UCSD-AML1 (cell line): ENCODE results near the gene SLC27A2.

Source experiments
- DNase-seq: peaks from one replicate; lab custom pipeline; 2025; ENCODE audit not compliant: unreplicated experiment; lab: John Stamatoyannopoulos, UW

The SLC27A2 gene

GRCh38 chr15:50234764-50235163 is 52.8 kb downstream of the SLC27A2 start:
- DNase-seq, result no peak

DNA sequence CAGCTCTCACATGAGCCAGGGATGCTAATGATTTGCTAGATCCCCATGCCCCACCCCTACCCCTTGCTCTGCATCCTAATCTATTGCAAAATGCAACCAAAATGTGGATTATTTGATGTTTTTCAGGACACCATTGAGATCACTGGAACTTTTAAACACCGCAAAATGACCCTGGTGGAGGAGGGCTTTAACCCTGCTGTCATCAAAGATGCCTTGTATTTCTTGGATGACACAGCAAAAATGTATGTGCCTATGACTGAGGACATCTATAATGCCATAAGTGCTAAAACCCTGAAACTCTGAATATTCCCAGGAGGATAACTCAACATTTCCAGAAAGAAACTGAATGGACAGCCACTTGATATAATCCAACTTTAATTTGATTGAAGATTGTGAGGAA is 53.8 kb downstream of the SLC27A2 start:
- DNase-seq, result no peak

DNA sequence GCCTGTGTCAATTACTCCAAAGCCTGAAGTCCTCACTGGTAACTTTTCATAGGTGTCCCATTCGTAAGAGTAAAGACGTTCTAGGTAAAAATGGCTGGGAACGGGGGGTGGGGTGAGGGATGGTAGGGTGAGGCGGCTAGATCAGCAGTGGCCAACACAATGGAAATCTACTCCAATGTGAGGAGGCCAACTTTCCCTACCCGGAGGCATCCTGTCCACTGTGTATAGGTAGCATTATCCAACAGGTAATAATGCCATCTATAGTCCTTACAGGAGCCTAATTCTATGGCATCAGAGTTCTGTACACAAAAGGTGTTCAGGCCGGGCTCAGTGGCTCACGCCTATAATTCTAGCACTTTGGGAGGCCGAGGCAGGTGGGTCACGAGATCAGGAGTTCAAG is 54.4 kb downstream of the SLC27A2 start:
- no peak for DNase-seq

GRCh38 chr15:50238255-50238654 is 56.3 kb downstream of the SLC27A2 start:
- no peak for DNase-seq

- DNase-seq, result no peak
Measured at GRCh38 chr15:50241684-50242450, 59.9 kb downstream of the SLC27A2 start.

DNA sequence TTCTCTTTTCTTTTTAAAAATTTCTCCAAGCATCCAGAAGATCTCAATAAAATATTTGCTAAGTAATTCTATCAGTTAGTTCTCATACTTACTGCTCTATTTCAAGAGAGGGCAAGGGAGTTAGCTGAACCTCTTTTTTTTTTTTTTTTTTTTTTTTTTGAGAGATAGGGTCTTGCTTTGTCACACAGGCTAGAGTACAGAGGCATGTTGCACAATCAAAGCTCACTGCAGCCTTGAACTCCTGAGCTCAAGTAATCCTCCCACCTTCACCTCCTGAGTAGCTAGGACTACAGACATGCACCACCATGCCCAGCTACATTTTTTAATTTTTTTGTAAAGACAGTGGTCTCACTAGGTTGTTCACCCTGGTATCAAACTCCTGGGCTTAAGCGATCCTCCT is 62.2 kb downstream of the SLC27A2 start:
- no peak for DNase-seq

GRCh38 chr15:50244959-50245624 is 63.1 kb downstream of the SLC27A2 start:
- DNase-seq, result no peak

DNA sequence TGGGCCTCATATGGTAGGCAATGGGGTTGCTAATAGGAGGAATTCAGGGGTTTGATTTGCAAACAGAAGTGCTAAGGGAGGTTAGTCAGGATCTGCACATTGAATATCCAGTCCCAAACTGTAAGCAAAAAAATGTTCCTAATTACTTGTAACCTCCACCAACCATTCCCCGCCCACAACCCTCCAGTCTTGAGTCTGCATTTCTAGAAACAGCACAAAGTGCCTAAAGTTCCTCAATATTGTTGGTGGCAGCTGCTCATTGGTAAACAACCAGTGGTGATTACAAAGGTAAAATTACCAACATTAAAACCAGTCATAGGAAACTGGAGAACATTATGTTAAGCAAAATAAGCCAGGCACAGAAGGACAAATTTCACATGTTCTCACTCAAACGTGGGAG is 64.6 kb downstream of the SLC27A2 start:
- DNase-seq, result no peak

- no peak for DNase-seq
Measured at GRCh38 chr15:50247819-50248655, 66.0 kb downstream of the SLC27A2 start.

DNA sequence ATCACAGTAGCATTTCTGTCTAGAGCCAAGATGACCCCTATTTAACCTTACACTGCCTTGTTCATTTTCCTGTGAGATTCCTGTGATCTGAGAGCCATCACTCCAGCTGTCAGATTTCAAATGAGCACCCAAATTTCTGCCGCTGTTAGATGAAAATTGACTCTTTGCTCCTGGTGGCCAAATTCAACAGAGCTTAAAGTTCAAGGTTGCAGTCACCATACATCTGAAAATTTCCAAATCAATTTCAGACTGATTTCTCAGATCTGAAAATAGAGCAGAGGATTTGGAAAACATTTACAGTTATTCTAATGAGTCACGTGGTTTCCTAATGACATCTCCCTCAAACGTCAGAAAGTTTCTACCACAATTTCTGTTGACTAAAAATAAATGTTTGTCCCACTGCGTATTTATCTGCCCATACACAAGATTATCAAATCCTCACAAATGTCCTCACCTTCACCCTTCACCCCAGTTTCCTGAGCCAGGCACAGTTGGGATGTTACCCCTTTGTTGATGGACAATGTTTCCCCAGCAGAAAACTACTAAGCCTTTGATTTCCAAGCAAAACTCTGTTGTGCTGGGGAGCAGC is 67.1 kb downstream of the SLC27A2 start:
- no peak for DNase-seq

GRCh38 chr15:50249704-50250103 is 67.7 kb downstream of the SLC27A2 start:
- DNase-seq, result no peak

GRCh38 chr15:50250760-50251394 is 68.9 kb downstream of the SLC27A2 start:
- DNase-seq, result no peak

GRCh38 chr15:50251638-50252182 is 69.7 kb downstream of the SLC27A2 start:
- no peak for DNase-seq

- DNase-seq, result no peak
Measured at GRCh38 chr15:50252556-50252955, 70.6 kb downstream of the SLC27A2 start.

- DNase-seq, result no peak
Measured at GRCh38 chr15:50256188-50257041, 74.4 kb downstream of the SLC27A2 start.

DNA sequence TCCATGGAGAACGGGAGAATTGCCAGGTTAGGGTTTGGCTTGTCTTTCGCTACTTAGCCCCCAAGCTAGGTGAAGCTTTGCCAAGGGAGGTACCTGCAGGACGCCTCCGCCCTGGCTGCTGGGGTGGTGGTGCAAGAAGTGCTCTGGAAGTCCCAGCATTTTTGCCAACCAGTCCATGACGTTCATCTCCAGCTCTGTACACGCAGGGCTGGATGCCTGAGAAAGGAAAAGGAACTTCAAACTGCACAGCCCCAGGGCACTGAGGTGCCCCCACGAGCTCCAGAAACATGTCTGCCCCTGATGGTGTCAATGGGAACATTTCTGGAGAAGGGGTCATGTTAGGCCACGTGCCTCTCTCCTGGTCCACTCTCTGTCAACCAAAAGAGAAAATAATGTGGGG is 75.3 kb downstream of the SLC27A2 start:
- DNase-seq, result no peak

GRCh38 chr15:50257924-50258323 is 75.9 kb downstream of the SLC27A2 start:
- DNase-seq, result no peak

DNA sequence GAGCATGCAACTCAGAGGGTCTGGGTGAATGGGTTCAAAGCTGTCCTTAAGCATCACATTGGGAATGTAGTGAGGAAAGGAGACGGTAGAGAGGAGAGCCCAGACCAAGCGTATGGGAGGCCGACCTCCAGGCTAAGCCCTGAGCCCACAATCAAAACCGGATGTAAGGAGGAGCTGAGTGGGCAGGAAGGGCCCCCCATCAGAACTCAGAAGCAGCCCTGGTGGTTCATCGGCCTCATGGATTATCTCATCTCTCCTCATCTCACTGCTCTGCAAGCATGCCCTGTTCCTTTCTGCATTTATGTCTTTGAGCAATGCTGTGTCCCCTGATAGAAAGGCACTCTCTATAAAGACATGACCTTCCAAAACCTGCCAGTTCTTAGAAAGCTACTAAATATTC is 77.3 kb downstream of the SLC27A2 start:
- DNase-seq, result no peak

DNA sequence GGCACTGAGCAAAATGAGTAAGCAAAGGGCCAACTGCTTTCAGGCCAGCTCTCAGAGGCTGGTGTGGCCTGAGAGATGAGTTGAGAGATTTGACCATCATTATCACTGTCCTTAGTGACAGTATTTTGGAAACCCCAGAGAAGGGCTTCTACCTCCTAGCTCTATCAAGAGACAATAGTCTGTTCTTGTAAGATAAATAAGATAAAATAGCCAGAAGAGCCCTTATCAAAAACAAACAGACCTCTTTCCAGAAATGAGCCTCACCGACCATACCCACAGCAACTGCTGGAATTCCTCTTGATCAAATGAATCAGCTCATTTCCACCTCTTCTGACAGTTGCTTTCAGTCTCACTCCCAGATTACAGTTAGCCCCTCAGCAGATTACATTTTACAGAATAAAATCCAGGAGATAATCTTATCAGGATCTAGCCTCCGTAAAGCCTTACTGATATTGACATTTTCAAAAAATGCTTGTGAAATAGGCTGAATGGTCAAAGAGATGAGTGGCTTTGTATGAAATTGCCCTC is 79.0 kb downstream of the SLC27A2 start:
- no peak for DNase-seq

DNA sequence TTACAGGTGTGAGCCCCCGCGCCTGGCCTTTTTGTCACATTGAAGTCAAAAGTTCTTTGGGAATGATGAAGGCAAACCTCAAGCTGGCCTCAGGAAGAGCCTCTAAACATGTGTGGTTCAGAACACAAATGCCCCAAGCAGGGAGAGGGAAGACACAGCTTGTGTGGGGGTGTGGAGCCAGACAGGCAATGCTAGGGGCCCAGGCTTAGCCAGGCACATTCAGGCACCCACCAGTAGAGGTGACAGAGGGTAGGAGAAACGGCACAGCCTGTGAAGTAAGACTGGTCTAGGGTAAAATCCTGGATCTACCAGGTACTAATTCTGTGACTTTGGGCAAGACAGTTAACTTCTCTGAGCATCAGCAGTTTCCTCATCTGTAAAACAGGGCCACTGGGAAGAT is 80.0 kb downstream of the SLC27A2 start:
- DNase-seq, result no peak
